ENCODE measurements around the gene OLIG2.

OLIG2 gene

GRCh38 chr21:33033094-33033951 is 7.6 kb downstream of the OLIG2 start:
- no peak for DNase-seq (ENCODE audit: low read depth in 2 of 2)

GRCh38 chr21:33033961-33034413 is 8.3 kb downstream of the OLIG2 start:
- DNase-seq (ENCODE audit: low read depth in 2 of 2) = no peak

GRCh38 chr21:33035147-33035546 is 9.4 kb downstream of the OLIG2 start:
- DNase-seq (ENCODE audit: low read depth in 2 of 2) = no peak

- no peak for DNase-seq (ENCODE audit: low read depth in 2 of 2)
These were observed 10.9 kb downstream of the OLIG2 start for GRCh38 chr21:33036430-33037162.

GRCh38 chr21:33037501-33037900 is 11.8 kb downstream of the OLIG2 start:
- DNase-seq (ENCODE audit: low read depth in 2 of 2) = no peak

GRCh38 chr21:33039536-33039935 is 13.8 kb downstream of the OLIG2 start:
- DNase-seq (ENCODE audit: low read depth in 2 of 2) = no peak

GRCh38 chr21:33040215-33040614 is 14.5 kb downstream of the OLIG2 start:
- no peak for DNase-seq (ENCODE audit: low read depth in 2 of 2)

- DNase-seq (ENCODE audit: low read depth in 2 of 2) = no peak
These were observed 16.2 kb downstream of the OLIG2 start for GRCh38 chr21:33041981-33042380.

- no peak for DNase-seq (ENCODE audit: low read depth in 2 of 2)
These were observed 17.1 kb downstream of the OLIG2 start for GRCh38 chr21:33042812-33043211.

GRCh38 chr21:33046455-33046854 is 20.7 kb downstream of the OLIG2 start:
- no peak for DNase-seq (ENCODE audit: low read depth in 2 of 2)

- no peak for DNase-seq (ENCODE audit: low read depth in 2 of 2)
These were observed 21.5 kb downstream of the OLIG2 start for GRCh38 chr21:33047231-33047630.

GRCh38 chr21:33051925-33052324 is 26.2 kb downstream of the OLIG2 start:
- DNase-seq (ENCODE audit: low read depth in 2 of 2) = no peak

- no peak for DNase-seq (ENCODE audit: low read depth in 2 of 2)
These were observed 28.2 kb downstream of the OLIG2 start for GRCh38 chr21:33053951-33054350.

GRCh38 chr21:33055991-33056390 is 30.3 kb downstream of the OLIG2 start:
- DNase-seq (ENCODE audit: low read depth in 2 of 2) = no peak

- DNase-seq (ENCODE audit: low read depth in 2 of 2) = no peak
These were observed 31.7 kb downstream of the OLIG2 start for GRCh38 chr21:33057385-33057940.

GRCh38 chr21:33058527-33058926 is 32.8 kb downstream of the OLIG2 start:
- DNase-seq (ENCODE audit: low read depth in 2 of 2) = no peak

GRCh38 chr21:33058957-33059356 is 33.2 kb downstream of the OLIG2 start:
- no peak for DNase-seq (ENCODE audit: low read depth in 2 of 2)

GRCh38 chr21:33059380-33059841 is 33.7 kb downstream of the OLIG2 start:
- no peak for DNase-seq (ENCODE audit: low read depth in 2 of 2)

- DNase-seq (ENCODE audit: low read depth in 2 of 2) = no peak
These were observed 35.5 kb downstream of the OLIG2 start for GRCh38 chr21:33061233-33061632.

- no peak for DNase-seq (ENCODE audit: low read depth in 2 of 2)
These were observed 37.7 kb downstream of the OLIG2 start for GRCh38 chr21:33063375-33063883.

GRCh38 chr21:33063907-33064622 is 38.3 kb downstream of the OLIG2 start:
- no peak for DNase-seq (ENCODE audit: low read depth in 2 of 2)
